GM23338 (cell line): ENCODE measurements around the gene RELL1. TPM values are rescaled to one million over a fixed set of nuclear protein-coding genes. Genes with fewer than 3 reads are reported as not detected.

Experiments
- ATAC-seq: fragments of 200-7000 bp; cut with Tn5 transposase; 3 replicates; pipeline ENCODE4 v1.9.1; 2020
- DNase-seq: peaks from one replicate; pipeline ENCODE4 v3.0.0-alpha.2; 2015; ENCODE audit warnings: low spot score
- H2AFZ ChIP-seq: fragments of 200-600 bp; sonication (generic); 2 replicates; pipeline ENCODE4 v1.8.0; 2016; ENCODE audit warnings: antibody characterized with exemption, mild to moderate bottlenecking, moderate library complexity
- H3F3A ChIP-seq: fragments of 200-600 bp; sonication (generic); replicated peaks from 2 replicates; pipeline ENCODE4 v1.8.0; 2017; ENCODE audit warnings: antibody characterized with exemption, mixed run types, low read depth
- H3K27ac ChIP-seq: fragments of 200-600 bp; sonication (generic); 2 replicates; pipeline ENCODE4 v1.6.1; 2016; ENCODE audit warnings: low read depth
- H3K27me3 ChIP-seq: fragments of 200-600 bp; sonication (generic); 2 replicates; pipeline ENCODE4 v1.8.0; 2016; ENCODE audit warnings: mild to moderate bottlenecking, mixed run types, moderate library complexity; ENCODE audit not compliant: insufficient read depth
- H3K36me3 ChIP-seq: fragments of 200-600 bp; sonication (generic); 2 replicates; pipeline ENCODE4 v1.8.0; 2016; ENCODE audit warnings: mild to moderate bottlenecking; ENCODE audit not compliant: insufficient read depth
- H3K4me1 ChIP-seq: fragments of 200-600 bp; sonication (generic); 2 replicates; pipeline ENCODE4 v1.8.0; 2016; ENCODE audit warnings: mild to moderate bottlenecking, moderate library complexity; ENCODE audit not compliant: insufficient read depth
- H3K4me2 ChIP-seq: fragments of 200-600 bp; sonication (generic); 2 replicates; pipeline ENCODE4 v1.7.1; 2017; ENCODE audit warnings: mixed run types
- H3K4me3 ChIP-seq: fragments of 200-600 bp; sonication (generic); 2 replicates; pipeline ENCODE4 v1.6.1; 2016; ENCODE audit warnings: mixed run types
- H3K79me2 ChIP-seq: fragments of 200-600 bp; sonication (generic); replicated peaks from 2 replicates; pipeline ENCODE4 v1.8.0; 2017; ENCODE audit warnings: mild to moderate bottlenecking; ENCODE audit not compliant: insufficient read depth
- H3K9me2 ChIP-seq: fragments of 200-600 bp; sonication (generic); 2 replicates; pipeline ENCODE4 v1.8.0; 2017; ENCODE audit not compliant: insufficient read depth
- H4K20me1 ChIP-seq: fragments of 200-600 bp; sonication (generic); replicated peaks from 2 replicates; pipeline ENCODE4 v1.8.0; 2017; ENCODE audit warnings: mild to moderate bottlenecking; ENCODE audit not compliant: insufficient read depth
- H3K27ac Mint-ChIP-seq: 2 replicates; pipeline ENCODE4 v1.8.0; 2020; ENCODE audit warnings: inconsistent platforms, mild to moderate bottlenecking, moderate library complexity, mixed read lengths
- H3K27me3 Mint-ChIP-seq: 3 replicates; pipeline ENCODE4 v1.8.0; 2022; ENCODE audit warnings: low read depth, mild to moderate bottlenecking, moderate library complexity, mixed read lengths, inconsistent platforms; ENCODE audit not compliant: insufficient read depth, poor library complexity
- H3K36me3 Mint-ChIP-seq: 3 replicates; pipeline ENCODE4 v1.8.0; 2021; ENCODE audit warnings: low read depth, mild to moderate bottlenecking, inconsistent platforms, moderate library complexity, mixed read lengths
- H3K4me1 Mint-ChIP-seq: 3 replicates; pipeline ENCODE4 v1.8.0; 2020; ENCODE audit warnings: mild to moderate bottlenecking, inconsistent platforms, mixed read lengths
- H3K4me3 Mint-ChIP-seq: 3 replicates; pipeline ENCODE4 v1.8.0; 2021; ENCODE audit warnings: moderate library complexity, mild to moderate bottlenecking, inconsistent platforms, mixed read lengths
- H3K9me3 Mint-ChIP-seq: 3 replicates; pipeline ENCODE4 v1.8.0; 2020; ENCODE audit warnings: moderate library complexity, mild to moderate bottlenecking, inconsistent platforms, mixed read lengths
- CTCF ChIP-seq, 2 experiments: fragments of 200-600 bp in 1 of 2; sonication (generic) in 1 of 2; conservative IDR thresholded peaks; 2 replicates each; pipeline versions ENCODE4 v1.5.1 to v1.6.1; 2016 to 2017; ENCODE audit warnings: antibody characterized with exemption in 2 of 2, low read depth in 2 of 2, mild to moderate bottlenecking in 2 of 2, moderate library complexity in 1 of 2
- ETS1 ChIP-seq: IDR thresholded peaks from 2 replicates; pipeline ENCODE4 v1.6.1; 2016; ENCODE audit warnings: antibody characterized with exemption
- EZH2 ChIP-seq: fragments of 200-600 bp; sonication (generic); IDR thresholded peaks from one replicate; pipeline ENCODE4 v1.8.0; 2017; ENCODE audit warnings: antibody characterized with exemption, mild to moderate bottlenecking, low read depth; ENCODE audit not compliant: unreplicated experiment
- EZH2phosphoT487 ChIP-seq: fragments of 200-600 bp; sonication (generic); IDR thresholded peaks from one replicate; pipeline ENCODE4 v1.8.1; 2018; ENCODE audit warnings: antibody characterized with exemption; ENCODE audit not compliant: unreplicated experiment
- JUNB ChIP-seq: IDR thresholded peaks from one replicate; pipeline ENCODE4 v1.6.1; 2016; ENCODE audit warnings: antibody characterized with exemption; ENCODE audit not compliant: unreplicated experiment
- NANOG ChIP-seq: IDR thresholded peaks from 2 replicates; pipeline ENCODE4 v1.6.1; 2016; ENCODE audit warnings: antibody characterized with exemption, borderline replicate concordance
- REST ChIP-seq: IDR thresholded peaks from one replicate; pipeline ENCODE4 v1.6.1; 2018; ENCODE audit warnings: antibody characterized with exemption; ENCODE audit not compliant: unreplicated experiment
- STAT1 ChIP-seq: IDR thresholded peaks from one replicate; pipeline ENCODE4 v1.6.1; 2016; ENCODE audit warnings: antibody characterized with exemption; ENCODE audit not compliant: unreplicated experiment
- ZNF114 ChIP-seq: fragments of 250-450 bp; sonication (Bioruptor Pico); IDR thresholded peaks from 2 replicates; pipeline ENCODE4 v1.5.0; 2020; ENCODE audit warnings: mild to moderate bottlenecking, moderate library complexity
- ZNF462 ChIP-seq: fragments of 250-450 bp; sonication (Bioruptor Pico); IDR thresholded peaks from 2 replicates; pipeline ENCODE4 v1.5.0; 2020; ENCODE audit warnings: mild to moderate bottlenecking, moderate library complexity
- polyA plus RNA-seq: library from polyadenylated mRNA; unstranded; fragments of >200 nt; fragmentation: Nextera tagmentation; extraction: Ambion mirVana; gene quantifications from 2 replicates; pipeline ENCODE4 v1.2.1, GENCODE V29; 2016
- total RNA-seq: library from RNA; depleted of rRNA; stranded (reverse); fragments of >200 nt; shearing (Covaris generic); gene quantifications from 2 replicates; pipeline ENCODE4 v1.2.3, GENCODE V29; 2014

RELL1 gene
- total and polyA plus RNA-seq, 2 experiments from 2014 or later: 2.8 to 28.5 TPM

- TF ChIP-seq REST (no peak), EZH2 (no peak), NANOG (no peak), CTCF (conservative IDR thresholded peaks at IDR 0.05; ENCODE audit: low read depth in 2 of 2) (no peak), JUNB (no peak), STAT1 (no peak), ETS1 (no peak), EZH2phosphoT487 (no peak)
Observed at GRCh38 chr4:37659696-37660095, 26.5 kb downstream of the RELL1 start (continued).

- Histone ChIP-seq H3K4me1 (peaks cover 39% of the 10 kb centered on the region), H4K20me1 (no peaks in the 10 kb centered on the region; the same call in 1 of the 2 replicates), H3K79me2 (peaks cover 25% of the 10 kb centered on the region), H3K27me3 (no peaks in the 10 kb centered on the region), H3K4me3 (no peak overlapping the region), H3K9me2 (no peaks in the 10 kb centered on the region; the same call in 1 of the 2 replicates), H3K4me2 (no peak overlapping the region), H3F3A (no peaks in the 10 kb centered on the region), H2AFZ (no peak overlapping the region), H3K27ac (no peak overlapping the region), H3K36me3 (no peaks in the 10 kb centered on the region)
- DNase-seq (no peak), ATAC-seq (no peak)
- no peak overlapping the region for H3K4me3 Mint-ChIP-seq
- peaks cover 37% of the 10 kb centered on the region for H3K4me1 Mint-ChIP-seq
- peaks cover 4% of the 10 kb centered on the region for H3K27me3 Mint-ChIP-seq
- peaks cover 23% of the 10 kb centered on the region for H3K9me3 Mint-ChIP-seq
- peaks cover 35% of the 10 kb centered on the region; the same call in 2 of the 3 replicates for H3K36me3 Mint-ChIP-seq
- no peak overlapping the region for H3K27ac Mint-ChIP-seq
- no peak for TF ChIP-seq JUNB
- no peak for TF ChIP-seq ZNF114 (CRISPR knock-in tag)
- TF ChIP-seq ZNF462: no peak
- TF ChIP-seq CTCF (conservative IDR thresholded peaks at IDR 0.05; ENCODE audit: low read depth in 2 of 2): no peak
- no peak for TF ChIP-seq NANOG
- TF ChIP-seq STAT1: no peak
Observed at GRCh38 chr4:37656649-37657048, 29.5 kb downstream of the RELL1 start.
